PC-9 (cell line): ENCODE data around the gene PTCD3.

Source experiments
- EZH2 ChIP-seq: fragments of 200-600 bp; sonication (generic); IDR thresholded peaks from 2 replicates; pipeline ENCODE4 v1.8.0; 2017; ENCODE audit warnings: antibody characterized with exemption, low read depth
- TF ChIP-seq, protein P1 (sequence below): fragments of 200-600 bp; sonication (generic); conservative IDR thresholded peaks from 2 replicates; pipeline ENCODE4 v1.6.1; 2017; ENCODE audit warnings: mixed run types, antibody characterized with exemption, mild to moderate bottlenecking, moderate library complexity

GRCh38 chr2:86134709-86135108, 28.7 kb downstream of the PTCD3 start:
- TF ChIP-seq, protein P1, sequence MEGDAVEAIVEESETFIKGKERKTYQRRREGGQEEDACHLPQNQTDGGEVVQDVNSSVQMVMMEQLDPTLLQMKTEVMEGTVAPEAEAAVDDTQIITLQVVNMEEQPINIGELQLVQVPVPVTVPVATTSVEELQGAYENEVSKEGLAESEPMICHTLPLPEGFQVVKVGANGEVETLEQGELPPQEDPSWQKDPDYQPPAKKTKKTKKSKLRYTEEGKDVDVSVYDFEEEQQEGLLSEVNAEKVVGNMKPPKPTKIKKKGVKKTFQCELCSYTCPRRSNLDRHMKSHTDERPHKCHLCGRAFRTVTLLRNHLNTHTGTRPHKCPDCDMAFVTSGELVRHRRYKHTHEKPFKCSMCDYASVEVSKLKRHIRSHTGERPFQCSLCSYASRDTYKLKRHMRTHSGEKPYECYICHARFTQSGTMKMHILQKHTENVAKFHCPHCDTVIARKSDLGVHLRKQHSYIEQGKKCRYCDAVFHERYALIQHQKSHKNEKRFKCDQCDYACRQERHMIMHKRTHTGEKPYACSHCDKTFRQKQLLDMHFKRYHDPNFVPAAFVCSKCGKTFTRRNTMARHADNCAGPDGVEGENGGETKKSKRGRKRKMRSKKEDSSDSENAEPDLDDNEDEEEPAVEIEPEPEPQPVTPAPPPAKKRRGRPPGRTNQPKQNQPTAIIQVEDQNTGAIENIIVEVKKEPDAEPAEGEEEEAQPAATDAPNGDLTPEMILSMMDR, result no peak
- TF ChIP-seq EZH2, result no peak
